ENCODE results near the gene GDPGP1.

DNA sequence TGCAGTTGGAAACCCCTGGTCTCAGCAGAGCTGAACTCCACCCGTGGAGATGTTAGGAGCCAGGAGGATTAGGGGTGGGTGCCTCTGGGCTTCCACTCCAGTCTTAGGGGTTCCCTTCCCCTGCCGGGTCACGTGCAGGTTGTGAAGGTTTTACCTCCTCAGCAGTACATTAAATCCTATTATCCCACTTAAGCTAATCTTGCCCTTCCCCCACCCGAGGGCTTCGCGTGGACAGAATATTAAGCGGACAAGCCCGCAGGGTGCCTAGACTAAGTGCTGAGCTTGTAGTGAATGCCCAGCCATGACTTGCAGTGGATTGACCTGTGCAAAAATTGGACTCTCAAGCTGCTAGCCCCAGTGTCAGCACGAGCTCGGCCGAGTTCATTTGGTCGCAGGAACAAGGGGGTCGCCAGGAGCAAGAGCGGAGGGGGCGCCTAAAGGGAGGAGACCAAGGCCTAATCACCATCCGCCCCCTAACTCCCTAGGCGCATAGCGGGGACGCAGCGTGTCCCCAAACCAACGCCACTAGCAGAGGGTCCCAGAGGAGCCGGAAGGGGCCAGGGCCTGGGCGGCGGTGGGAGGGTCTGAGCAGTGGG is 33.4 kb upstream of the GDPGP1 start:
- TF ChIP-seq, protein P1, sequence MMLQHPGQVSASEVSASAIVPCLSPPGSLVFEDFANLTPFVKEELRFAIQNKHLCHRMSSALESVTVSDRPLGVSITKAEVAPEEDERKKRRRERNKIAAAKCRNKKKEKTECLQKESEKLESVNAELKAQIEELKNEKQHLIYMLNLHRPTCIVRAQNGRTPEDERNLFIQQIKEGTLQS (IDR thresholded peaks at IDR 0.05) = no peak
- no peak for TF ChIP-seq CTCF (IDR thresholded peaks at IDR 0.05; ENCODE audit: low read depth, low read length, missing input control)
